ENCODE results near the gene SLC1A3.

GRCh38 chr5:36728697-36729543 is 122.5 kb downstream of the SLC1A3 start:
- TF ChIP-seq SP1 (IDR thresholded peaks at IDR 0.05) (no peak), ELF4 (IDR thresholded peaks at IDR 0.05) (no peak)
